GM19324 (cell line): ENCODE data around the gene MOGAT1.
"Not testable (repeated sequence)": the region's sequence is repeated elsewhere in the genome, so short reads cannot be mapped to it uniquely, and the experiment has no call there.

ENCODE experiments used
- ATAC-seq: cut with Tn5 transposase; IDR thresholded peaks from one replicate; pipeline ENCODE4 v1.9.1; 2021; ENCODE audit warnings: mild to moderate bottlenecking, moderate library complexity; ENCODE audit not compliant: unreplicated experiment, low FRiP score

Gene MOGAT1

GRCh38 chr2:222669353-222669752 is 2.1 kb upstream of the MOGAT1 start:
- ATAC-seq = no peak

GRCh38 chr2:222670191-222671038 is 1.0 kb upstream of the MOGAT1 start:
- ATAC-seq = no peak

DNA sequence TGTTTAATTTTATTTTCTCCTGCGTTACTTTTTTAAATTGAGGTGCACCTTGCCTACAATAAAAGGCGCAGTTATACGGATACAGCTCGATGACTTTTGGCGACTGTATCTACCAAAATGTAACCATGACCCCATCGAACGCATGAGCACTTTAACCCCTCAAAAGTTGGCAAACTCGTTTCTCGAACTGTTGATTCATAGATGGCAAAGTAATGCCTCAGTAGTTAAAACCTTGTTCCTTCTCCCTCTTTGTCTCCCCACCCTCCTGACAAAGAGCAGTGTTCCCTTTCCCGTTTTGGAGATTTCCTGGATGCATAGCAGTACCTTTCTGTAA is 577 bp downstream of the MOGAT1 start:
- no peak for ATAC-seq

GRCh38 chr2:222673273-222673672 is 1.8 kb downstream of the MOGAT1 start:
- ATAC-seq = no peak

GRCh38 chr2:222673883-222674282 is 2.4 kb downstream of the MOGAT1 start:
- no peak for ATAC-seq

DNA sequence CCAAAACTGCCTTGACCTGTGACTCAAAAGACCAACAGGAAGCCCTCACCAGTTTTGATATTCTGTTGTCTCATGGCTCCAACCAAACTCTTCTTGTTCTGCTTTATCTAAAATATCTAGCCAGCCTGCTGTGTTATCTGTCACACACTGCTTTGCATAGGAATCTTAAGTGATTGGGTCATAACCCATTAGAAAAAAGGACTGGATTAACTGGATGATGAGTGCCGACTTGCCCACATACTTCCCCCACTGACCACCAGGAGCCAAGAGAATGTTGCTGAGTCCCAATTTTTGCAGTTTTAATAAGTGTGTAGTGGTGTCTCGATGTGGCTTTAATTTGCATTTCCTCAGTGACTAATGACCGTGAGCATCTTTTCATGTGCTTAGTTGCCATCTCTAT is 6.5 kb downstream of the MOGAT1 start:
- ATAC-seq = no peak

- ATAC-seq = no peak
These were observed 12.3 kb downstream of the MOGAT1 start for GRCh38 chr2:222683805-222684204.

DNA sequence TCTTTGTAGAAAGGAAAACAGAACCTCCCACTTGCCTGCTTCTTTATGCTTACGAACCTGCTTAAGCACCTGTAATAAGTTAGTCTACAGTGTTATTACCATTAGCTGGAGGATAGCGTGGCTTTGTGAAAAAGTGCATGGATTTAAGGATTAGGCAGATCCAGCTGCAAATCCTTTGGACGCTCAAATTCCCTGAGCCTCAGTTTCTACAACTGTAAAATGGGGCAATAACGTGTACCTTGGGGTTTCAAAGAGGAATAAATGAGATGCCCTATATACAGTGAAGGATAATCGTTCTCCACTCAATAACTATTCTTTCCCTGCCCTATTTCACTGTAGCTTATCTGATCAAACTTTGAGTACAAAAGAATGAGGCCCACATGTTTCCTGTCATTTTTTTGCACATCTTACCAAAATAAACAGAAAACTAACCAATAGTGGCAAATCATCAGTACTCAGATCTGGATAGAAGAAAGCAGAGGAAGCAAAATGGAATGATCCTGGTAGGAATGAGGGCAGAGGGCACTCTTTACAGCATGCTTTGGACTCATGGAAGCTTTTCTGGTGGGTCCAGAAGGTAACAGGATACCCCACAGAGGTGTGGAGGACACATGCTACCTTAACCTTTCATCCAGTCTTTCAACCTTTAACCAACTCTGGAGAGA is 14.8 kb downstream of the MOGAT1 start:
- no peak for ATAC-seq

- no peak for ATAC-seq
These were observed 17.5 kb downstream of the MOGAT1 start for GRCh38 chr2:222688917-222689316.

GRCh38 chr2:222689322-222689721 is 17.9 kb downstream of the MOGAT1 start:
- no peak for ATAC-seq

GRCh38 chr2:222690564-222691200 is 19.2 kb downstream of the MOGAT1 start:
- ATAC-seq = peak; percentile 87

- not testable (repeated sequence) for ATAC-seq
These were observed 22.0 kb downstream of the MOGAT1 start for GRCh38 chr2:222693413-222693812.

DNA sequence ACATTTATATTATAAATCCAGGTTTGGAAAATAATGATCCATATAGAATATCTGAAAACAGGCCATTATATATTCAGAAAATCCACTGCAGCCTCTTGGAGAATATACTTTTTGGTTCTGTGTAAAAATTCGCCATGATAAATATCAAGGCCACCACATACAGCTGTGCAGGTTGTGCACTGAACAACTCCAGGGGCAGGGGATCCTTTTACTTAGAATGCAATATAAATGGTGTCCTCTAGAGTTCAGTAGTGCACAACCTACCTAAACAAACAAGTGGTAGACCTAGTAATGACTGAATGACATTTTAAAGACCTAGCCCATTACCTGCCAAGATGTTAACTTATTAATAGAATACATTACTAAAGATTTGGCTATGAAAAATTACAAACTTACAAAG is 22.4 kb downstream of the MOGAT1 start:
- no peak for ATAC-seq

DNA sequence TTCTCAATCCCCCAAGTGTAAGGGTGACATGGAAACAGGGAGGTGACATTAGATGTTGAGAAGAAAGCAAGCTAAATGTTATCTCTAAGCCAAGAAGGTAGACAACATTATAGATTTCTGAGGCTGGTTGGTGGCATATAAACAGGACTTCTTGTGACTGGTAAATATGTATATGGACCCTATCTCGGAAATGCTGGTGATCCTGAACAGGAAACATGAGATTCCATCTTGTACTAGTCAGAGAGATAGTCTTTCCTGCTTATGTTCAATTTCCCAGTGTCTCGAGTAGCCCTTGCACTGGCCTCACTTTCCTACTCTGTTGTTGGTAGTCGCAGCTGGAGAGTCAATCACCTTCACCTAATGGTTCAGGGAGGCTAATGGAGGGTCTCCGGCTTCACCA is 26.8 kb downstream of the MOGAT1 start:
- ATAC-seq = no peak

DNA sequence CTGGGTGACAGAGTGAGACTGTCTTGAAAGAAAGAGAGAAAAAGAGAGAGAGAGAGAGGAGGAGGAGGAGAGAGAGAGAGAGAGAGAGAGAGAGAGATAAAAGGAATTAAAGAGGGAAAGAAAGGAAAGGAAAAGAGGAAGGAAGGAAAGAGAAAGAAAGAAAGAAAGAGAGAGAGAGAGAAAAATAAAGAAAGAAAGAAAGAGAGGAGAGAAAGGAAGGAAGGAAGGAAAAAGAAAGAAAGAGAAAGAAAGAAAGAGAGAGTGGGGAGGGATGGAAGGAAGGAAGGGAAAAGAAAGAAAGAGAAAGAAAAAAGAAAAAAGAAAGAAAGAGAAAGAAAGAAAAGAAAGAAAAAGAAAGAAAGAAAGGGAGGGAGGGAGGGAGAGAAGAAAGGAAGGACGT is 29.8 kb downstream of the MOGAT1 start:
- ATAC-seq = no peak

DNA sequence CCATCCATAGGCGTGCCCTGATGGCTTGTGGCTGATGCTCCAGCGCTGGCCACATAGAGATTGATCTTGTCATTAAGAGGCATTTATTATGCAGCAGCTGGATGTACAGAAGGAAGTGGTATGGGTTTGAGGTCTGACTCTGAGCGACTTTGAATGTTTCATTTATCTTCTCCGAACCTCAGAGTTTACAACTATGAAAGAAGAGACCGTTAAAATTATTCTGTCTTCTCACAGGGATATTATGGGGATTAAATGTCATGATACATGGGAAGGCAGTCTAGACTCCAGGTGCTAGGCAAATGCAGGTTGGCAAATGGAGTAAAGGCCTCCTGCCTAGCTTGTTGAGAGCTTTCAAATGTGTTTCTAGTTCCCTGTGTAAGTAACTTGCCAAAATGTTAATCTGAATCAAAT is 30.3 kb downstream of the MOGAT1 start:
- ATAC-seq = no peak

GRCh38 chr2:222703091-222703490 is 31.6 kb downstream of the MOGAT1 start:
- no peak for ATAC-seq

- ATAC-seq = no peak
These were observed 32.4 kb downstream of the MOGAT1 start for GRCh38 chr2:222703886-222704285.

DNA sequence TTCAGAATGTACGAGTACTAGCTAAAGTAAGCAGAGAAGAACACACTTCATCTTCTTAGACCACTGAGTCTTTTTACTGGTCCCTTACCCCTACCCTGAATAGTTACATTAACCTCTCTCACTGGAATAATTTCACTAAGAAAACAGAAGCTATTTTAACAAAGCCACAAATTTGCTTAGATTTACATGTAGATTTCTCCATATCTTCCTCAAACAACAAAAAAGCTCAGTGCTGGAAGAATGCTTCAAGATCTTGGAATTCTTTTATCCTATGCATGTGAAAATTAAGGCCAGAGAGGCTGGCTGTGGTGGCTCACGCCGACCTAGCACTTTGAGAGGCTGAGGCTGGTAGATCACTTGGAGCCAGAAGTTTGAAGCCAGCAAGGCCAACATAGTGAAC is 35.2 kb downstream of the MOGAT1 start:
- ATAC-seq = no peak

- no peak for ATAC-seq
These were observed 35.7 kb downstream of the MOGAT1 start for GRCh38 chr2:222707102-222707688.

DNA sequence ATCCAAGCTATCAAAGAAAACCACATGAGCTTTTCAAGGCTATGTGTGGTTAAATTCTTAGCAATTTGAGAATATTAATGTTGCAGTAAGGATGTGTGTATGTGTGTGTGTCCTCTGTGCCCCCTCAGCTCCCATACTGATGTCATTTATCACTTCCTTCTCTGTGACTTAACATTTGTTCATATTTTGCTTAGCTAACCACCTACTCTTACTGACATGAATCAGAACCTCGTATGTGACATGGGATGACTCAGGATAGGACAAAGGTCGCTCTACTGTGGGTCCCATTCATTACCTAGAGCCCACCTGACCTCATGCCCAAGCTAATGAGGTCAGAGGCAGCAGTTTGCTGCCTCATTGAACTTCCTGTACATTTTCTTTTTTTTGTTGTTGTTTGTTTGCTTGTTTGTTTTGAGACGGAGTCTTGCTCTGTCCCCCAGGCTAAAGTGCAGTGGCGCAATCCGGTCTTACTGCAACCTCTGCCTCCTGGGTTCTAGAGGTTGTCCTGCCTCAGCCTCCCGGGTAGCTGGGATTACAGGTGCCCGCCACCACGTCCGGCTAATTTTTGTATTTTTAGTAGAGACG is 36.3 kb downstream of the MOGAT1 start:
- ATAC-seq = no peak
